ENCODE data around the gene SH3GL1.

DNA sequence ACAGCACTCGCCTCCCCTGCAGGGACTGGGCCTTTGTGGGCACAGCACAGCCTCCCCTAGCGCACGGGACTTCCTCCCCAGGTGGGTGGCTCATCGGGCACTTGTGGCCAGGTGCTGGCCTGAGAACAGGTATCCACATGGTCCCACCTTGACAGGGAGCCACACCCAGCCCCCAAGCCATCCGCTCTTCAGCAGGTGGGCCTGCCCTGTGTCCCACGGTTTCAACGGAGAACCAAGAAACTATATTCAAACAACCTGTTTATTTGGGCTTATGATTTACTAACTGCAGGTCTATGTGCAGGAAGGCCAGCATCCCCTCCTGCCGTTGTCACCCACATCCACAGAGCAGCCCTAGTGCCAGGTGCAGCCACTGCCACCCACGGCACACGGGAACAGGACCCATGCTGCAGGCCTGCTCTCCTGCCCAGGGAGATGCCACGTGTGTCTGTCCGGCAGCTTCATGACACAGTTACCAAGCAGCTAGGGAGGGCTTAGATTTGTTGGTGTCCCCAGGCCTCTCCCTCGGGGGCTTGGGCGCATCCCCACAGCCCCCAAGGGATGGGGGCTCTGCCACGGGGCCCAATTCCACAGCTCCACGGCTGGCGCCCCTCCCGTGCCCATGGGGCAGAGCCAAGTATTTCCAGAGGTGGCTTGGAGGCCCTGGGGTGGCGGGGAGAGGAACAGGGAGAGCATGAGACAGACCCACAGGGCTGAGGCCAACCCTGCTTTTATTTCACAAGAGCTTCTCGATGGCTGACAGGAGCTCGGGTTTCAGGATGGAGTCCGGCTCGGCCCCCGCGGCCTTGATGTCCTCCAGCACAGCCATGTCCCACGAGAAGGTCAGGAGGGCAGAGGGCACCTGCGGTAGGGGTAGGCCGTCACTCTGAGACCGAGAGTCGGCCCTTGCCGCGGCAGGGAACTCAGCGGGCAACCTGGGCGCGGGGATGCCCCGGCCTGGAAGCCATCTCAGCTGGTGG lies 44.7 kb upstream of the SH3GL1 start:
- TF ChIP-seq, protein P1, sequence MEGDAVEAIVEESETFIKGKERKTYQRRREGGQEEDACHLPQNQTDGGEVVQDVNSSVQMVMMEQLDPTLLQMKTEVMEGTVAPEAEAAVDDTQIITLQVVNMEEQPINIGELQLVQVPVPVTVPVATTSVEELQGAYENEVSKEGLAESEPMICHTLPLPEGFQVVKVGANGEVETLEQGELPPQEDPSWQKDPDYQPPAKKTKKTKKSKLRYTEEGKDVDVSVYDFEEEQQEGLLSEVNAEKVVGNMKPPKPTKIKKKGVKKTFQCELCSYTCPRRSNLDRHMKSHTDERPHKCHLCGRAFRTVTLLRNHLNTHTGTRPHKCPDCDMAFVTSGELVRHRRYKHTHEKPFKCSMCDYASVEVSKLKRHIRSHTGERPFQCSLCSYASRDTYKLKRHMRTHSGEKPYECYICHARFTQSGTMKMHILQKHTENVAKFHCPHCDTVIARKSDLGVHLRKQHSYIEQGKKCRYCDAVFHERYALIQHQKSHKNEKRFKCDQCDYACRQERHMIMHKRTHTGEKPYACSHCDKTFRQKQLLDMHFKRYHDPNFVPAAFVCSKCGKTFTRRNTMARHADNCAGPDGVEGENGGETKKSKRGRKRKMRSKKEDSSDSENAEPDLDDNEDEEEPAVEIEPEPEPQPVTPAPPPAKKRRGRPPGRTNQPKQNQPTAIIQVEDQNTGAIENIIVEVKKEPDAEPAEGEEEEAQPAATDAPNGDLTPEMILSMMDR (IDR thresholded peaks at IDR 0.05), result no peak
- TF ChIP-seq POLR2A (IDR thresholded peaks at IDR 0.05; ENCODE audit: low read depth), result no peak
